Skeletal muscle cell (primary cell): ENCODE results near the gene SMPD2.
"Not testable (repeated sequence)": the region's sequence is repeated elsewhere in the genome, so short reads cannot be mapped to it uniquely, and the experiment has no call there.

Experiments
- DNase-seq: peaks from one replicate; pipeline ENCODE4 v3.0.0-alpha.2; 2010; ENCODE audit warnings: low read depth
- H3K4me3 ChIP-seq: 2 replicates; pipeline ENCODE4 v1.5.1; 2011; ENCODE audit warnings: low read depth, mild to moderate bottlenecking, control low read depth, low read length, moderate library complexity

Gene SMPD2

GRCh38 chr6:109457562-109457996, 17.1 kb downstream of the SMPD2 start:
- no peak for DNase-seq

DNA sequence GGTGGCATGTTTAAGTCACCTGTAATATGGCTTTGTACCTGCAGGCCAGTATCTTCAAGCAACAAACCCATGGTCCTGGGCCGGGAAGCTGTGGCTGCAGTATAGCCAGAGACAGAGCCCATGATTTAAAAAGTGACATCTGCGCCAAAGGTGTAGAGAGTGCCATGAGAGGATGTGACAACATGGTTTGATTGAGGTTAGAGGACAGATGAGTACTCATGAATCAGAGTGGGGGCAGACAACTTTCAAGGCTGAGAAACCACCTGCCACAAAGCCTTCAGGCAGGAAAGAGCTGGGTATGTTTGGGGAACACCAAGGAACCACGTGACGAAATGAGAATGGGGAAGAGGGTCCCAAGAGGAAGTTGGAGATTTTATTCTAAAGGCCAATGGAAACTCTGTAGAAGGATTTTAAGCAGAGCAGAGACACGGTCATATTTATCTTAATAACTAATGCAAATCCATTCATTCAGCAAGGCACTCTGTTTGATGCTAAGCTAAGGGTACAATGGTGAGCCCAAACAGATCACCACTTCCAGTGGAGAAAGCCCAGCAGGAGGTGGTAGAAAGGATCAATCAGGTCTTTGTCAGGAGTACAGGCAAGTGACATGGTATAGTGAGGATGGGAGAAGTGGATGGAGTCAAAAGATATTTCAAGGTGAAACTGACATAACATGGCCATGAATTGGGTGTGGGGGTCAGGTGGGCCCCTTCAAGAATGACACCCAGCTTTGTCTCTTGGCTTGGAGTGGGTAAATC, 18.4 kb downstream of the SMPD2 start:
- no peak overlapping the region for H3K4me3 ChIP-seq

More at GRCh38 chr6:109457562-109457996, 17.1 kb downstream of the SMPD2 start:
- H3K4me3 ChIP-seq = no peak overlapping the region

DNA sequence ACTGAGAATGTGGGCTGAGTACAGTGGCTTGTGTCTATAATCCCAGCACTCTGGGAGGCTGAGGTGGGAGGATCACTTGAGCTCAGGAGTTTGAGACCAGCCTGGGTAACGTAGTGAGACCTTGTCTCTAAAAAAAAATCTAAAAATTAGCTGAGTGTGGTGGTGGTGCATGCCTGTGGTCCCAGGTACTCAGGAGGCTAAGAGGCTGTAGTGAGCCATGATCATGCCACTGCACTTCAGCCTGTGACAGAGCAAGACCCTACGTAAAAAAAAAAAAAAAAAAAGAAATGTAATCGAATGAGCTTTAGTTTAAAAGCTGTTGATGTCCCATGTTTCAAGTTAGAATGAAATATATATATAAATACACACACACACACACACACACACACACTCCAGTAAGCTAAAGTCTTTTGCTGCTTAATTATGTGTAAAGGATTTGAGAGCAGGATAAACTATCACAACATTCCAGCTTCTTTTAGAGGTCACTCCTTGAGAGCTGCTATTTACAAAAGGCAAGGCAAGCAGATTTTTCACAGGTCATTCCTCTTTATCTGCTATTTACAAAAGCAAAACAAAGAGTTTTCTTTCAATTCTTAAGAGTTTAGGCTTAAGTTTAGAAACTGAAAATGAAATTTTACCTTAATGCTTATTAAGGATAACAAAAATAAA, 19.8 kb downstream of the SMPD2 start:
- H3K4me3 ChIP-seq = no peak overlapping the region
- no peak for DNase-seq

More for the DNA sequence above, 18.4 kb downstream of the SMPD2 start:
- no peak for DNase-seq

GRCh38 chr6:109461205-109461604, 20.7 kb downstream of the SMPD2 start:
- DNase-seq, H3K4me3 ChIP-seq: not testable (repeated sequence)

DNA sequence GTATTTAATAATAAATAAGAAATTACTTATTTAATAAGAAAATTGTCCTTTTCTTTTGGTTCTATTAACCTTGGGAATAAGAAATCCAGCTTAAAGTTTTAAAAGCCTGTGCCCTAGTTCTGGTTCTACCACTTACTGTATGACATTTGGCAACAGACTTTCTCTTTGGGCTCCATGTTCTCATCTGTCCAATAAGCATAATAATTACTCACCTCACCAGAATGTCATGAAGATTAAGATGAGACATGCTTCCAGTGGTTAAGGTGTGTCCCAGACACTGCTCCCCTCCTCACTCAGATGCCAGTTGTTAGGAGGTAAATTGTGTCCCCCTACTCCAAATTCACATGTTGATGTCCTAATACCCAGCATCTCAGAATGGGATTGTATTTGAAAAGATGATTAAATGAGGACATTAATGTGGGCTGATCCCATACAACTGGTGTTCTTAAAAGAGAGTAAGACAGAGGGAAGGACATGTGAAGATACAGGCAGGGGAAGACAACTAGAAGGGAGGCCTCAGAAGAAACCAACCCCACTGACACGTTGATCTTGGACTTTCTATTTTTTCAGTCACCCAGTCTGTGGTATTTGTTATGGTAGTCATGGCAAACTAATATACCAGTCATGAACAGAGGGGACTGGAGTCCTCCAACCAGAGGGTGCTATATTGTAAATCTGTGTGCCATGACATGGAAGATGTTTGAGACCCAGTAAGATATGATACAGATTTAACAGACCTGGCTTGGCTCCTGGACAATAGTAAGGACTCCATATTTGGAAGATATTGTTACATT, 21.4 kb downstream of the SMPD2 start:
- DNase-seq = no peak
- H3K4me3 ChIP-seq = no peak overlapping the region

DNA sequence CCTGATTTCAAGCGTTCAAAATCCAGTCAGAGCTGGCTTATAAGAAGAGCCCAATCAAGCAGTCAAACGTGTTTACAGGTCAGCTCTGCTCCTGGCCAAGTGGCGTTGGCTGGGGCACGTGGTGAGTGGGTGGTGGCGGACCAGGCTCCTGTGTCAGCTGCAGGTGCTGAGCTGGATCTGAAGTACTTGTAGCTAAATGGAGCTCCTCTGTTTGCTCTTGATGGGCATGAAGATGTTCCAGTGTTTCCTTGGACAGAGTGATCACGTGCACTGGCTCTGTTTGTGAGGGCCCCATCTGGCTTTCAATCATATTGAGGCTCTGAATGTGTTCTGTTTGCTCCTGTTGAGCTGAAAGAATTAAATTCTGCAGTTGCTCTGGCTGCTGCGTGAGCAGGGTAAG, 25.2 kb downstream of the SMPD2 start:
- no peak for DNase-seq
- H3K4me3 ChIP-seq = no peak overlapping the region

DNA sequence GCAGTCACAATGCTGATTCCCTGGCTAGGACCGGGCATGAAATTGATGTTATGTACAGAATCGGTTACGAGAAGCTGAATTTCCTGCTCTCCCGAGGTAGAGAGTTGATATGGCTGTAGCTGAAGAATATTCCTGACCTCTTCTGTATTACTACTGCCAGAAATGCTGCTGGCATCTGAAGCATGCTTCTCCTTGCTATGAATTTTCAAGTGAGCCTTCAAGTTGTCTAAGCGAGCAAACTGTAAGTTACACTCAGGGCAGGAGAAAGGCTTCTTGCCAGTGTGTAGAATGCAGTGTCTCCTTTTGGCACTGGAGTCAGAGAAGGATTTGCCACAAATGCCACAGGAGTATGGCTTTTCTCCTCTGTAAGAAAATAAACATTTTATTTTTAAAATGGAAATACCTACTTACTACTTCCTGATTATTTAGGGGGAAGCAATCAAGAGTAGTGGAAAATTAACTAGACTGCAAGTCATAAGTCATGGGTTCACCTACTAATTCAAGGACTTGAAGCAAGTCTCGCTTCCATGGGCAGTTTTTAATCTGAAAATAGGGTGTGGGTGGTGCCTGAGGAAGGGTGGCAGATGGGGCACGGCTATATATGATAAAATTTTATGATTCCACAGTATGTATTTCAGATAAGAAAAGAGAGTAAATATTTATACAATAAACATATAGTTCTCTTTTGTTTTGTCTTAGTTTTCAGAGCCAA, 25.8 kb downstream of the SMPD2 start:
- DNase-seq = no peak

GRCh38 chr6:109467696-109468095, 27.2 kb downstream of the SMPD2 start:
- no peak overlapping the region for H3K4me3 ChIP-seq
- no peak for DNase-seq

More for the DNA sequence above, 25.8 kb downstream of the SMPD2 start:
- no peak overlapping the region for H3K4me3 ChIP-seq

DNA sequence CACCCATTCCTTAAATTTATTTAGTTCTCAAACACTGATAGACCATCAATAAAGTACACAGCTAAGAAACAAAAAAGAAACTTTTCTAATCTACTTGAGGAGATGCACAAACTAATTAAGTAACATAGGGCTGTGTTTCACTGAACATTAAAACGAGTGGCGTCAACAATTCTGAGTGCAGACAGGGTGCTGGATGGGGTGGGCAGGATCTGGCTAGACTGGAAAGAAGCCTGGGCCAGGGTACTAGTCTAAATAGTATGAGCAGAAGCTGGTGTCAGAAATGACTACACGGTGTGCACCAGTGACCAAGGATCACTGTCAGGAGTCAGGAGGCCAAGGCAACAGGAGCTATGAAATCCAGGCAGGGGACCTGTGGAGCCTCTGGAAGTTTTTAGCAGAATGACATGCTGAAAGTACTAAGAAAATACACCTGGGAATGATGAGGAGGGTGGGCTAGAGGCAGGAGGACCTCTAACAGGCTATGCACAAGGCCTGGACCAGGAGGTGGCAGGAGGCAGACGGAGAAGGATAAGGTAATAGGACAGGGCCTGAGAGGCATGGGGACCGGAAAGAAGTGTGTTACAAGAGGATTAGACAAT, 29.2 kb downstream of the SMPD2 start:
- H3K4me3 ChIP-seq = no peak overlapping the region
- DNase-seq = no peak

DNA sequence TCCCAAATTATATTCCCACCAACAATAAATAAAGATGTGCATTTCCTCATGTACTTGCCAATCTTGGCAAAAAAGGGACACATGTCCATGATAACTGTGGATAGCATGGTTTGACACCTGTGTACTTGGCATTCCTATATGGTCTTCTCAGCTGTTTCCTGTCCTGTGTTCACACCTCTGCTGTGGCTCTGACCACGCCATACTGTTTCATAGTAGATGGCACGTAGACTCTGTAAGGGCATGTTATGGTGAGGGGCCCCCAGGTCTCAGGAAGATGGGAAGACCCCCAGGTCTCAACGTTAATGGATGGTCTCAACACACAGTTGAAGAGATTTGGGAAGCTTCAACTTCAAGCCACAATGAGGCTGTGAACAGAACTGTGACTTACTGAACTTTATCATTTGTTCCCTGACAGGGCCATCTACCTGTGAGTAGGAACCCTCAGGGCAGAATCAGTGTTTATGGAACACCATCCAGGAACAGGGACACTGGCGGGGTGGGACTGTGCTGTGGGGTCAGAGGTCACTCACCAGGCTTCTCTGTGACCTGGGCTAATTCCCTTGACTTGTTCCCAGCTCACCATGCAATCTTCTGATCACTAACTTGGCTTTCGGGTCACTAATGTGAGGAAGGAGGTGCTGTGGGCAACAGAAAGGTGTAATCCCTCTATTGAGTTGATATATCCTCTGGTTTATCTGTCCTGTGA, 30.7 kb downstream of the SMPD2 start:
- H3K4me3 ChIP-seq = no peak overlapping the region
- DNase-seq = no peak

- H3K4me3 ChIP-seq = no peak overlapping the region
- no peak for DNase-seq
These were observed 31.8 kb downstream of the SMPD2 start for GRCh38 chr6:109472132-109472995.

GRCh38 chr6:109473120-109473519, 32.6 kb downstream of the SMPD2 start:
- no peak overlapping the region for H3K4me3 ChIP-seq
- no peak for DNase-seq

DNA sequence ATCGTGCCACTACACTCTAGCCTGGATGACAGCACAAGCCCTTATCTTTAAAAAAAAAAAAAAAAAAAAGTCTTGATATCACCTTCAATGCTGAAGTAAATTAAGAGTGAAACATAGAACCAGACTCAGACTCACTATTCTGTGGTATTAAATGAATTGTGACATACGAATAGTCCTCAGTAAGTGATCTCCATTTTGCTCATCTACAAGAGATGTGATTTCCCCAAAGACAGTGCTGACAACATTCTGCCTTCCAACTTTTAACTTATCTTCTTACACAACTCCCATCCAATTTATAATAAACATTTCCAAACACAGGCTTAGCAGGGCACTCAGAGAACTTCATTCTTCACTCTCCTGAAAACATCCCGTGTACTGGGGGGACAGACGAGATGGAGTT, 34.5 kb downstream of the SMPD2 start:
- no peak overlapping the region for H3K4me3 ChIP-seq
- no peak for DNase-seq

DNA sequence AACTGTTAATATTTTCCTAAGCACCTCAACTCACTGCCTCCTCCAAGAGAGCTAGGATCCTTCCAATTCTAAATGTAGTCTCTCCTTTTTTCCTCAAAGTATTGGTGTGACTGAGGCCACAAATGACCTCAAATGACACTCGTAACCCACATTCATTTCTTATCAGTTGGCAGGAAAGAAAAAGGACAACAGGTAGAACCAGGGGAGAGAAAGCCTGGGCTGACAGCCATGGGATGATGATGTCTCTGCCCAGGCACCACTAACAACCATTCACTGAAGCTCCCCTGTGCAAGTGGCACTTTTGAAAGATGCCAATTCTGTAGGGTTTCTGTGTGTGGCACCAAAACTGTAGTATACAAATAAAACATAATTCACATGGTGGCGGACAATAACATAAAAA, 35.1 kb downstream of the SMPD2 start:
- DNase-seq = no peak
- no peak overlapping the region for H3K4me3 ChIP-seq

- H3K4me3 ChIP-seq = no peak overlapping the region
- no peak for DNase-seq
These were observed 36.7 kb downstream of the SMPD2 start for GRCh38 chr6:109477184-109477583.

DNA sequence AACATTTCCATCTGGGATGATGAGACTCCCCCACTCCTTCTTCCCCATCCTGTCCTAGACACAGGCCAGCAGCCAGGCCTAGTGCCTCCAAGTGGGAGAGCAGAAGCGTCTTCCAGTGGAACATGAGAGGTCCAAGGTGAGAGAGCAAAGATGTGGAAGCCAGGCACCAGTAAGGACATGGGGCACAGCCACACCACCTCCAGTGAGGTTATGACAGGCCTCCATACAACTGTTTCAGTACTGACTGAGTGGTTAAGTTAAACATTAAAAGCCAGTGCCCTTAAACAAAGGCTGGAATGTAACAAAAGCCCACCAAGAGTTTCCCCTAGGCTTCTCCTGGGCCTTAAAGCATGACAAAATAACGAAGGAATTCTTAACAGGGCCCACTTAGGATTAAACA, 37.2 kb downstream of the SMPD2 start:
- no peak for DNase-seq
- no peak overlapping the region for H3K4me3 ChIP-seq

DNA sequence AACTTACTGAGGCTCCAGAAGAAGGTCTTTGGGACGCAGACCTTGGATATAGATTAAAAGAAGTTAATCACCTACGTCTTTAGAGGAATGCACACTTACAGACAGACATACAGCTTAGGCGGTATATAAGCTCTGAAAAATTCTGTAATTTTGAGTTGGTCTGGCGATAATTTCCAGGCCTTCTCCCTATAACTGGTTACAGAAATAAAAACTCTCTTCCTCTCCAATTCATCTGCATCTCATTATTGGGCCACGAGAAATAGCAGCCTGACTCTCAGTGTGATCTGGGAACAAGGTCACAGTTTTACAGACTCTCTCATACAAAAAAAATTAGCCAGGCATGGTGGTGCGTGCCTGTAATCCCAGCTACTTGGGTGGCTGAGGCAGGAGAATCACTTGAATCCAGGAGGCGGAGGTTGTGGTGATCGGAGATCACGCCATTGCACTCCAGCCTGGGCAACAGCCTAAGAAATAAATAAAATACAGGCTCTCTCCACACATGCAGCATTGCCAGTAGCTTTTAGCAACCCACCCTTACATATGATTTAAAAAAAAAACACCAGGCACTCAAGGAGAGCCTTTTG, 37.8 kb downstream of the SMPD2 start:
- no peak overlapping the region for H3K4me3 ChIP-seq
- no peak for DNase-seq
